Breast epithelium (tissue), 3 donors: Measurements from ENCODE around the gene CATSPER1.

ENCODE experiments used
- POLR2A ChIP-seq: fragments of 450-650 bp; IDR thresholded peaks from one replicate; pipeline ENCODE4 v1.6.1; 2016; ENCODE audit warnings: antibody characterized with exemption, mild to moderate bottlenecking, moderate library complexity
- TF ChIP-seq, protein P1 (sequence below), 3 donors: fragments of 450-650 bp; IDR thresholded peaks; one replicate each; pipeline ENCODE4 v1.5.1; 2016 to 2017; ENCODE audit warnings: antibody characterized with exemption in 3 of 3, mild to moderate bottlenecking in 3 of 3, moderate library complexity in 3 of 3

DNA sequence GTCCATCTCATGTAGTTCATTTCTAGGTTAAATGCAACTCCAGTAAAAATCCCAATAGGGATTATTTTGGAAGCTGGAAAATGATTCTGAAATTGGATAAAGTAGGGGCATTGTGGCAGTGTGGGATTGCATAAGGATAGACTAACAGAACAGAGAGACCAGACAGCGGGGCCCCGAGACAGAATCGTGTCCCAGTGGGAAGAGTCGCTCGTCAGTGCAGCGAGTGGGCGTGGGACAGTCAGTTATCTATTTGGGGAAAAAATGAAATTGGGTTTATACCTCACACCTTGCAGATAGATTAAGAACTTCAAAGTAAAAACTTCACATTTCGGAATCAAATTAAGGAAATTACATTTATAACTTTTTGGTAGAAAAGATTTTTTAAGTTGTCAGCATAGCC is 54.2 kb downstream of the CATSPER1 start:
- TF ChIP-seq POLR2A, result no peak
- TF ChIP-seq, protein P1, sequence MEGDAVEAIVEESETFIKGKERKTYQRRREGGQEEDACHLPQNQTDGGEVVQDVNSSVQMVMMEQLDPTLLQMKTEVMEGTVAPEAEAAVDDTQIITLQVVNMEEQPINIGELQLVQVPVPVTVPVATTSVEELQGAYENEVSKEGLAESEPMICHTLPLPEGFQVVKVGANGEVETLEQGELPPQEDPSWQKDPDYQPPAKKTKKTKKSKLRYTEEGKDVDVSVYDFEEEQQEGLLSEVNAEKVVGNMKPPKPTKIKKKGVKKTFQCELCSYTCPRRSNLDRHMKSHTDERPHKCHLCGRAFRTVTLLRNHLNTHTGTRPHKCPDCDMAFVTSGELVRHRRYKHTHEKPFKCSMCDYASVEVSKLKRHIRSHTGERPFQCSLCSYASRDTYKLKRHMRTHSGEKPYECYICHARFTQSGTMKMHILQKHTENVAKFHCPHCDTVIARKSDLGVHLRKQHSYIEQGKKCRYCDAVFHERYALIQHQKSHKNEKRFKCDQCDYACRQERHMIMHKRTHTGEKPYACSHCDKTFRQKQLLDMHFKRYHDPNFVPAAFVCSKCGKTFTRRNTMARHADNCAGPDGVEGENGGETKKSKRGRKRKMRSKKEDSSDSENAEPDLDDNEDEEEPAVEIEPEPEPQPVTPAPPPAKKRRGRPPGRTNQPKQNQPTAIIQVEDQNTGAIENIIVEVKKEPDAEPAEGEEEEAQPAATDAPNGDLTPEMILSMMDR (IDR thresholded peaks at IDR 0.05), result no peak
